Measurements from ENCODE around the gene POC1B. TPM values are rescaled to one million over a fixed set of nuclear protein-coding genes. Genes with fewer than 3 reads are reported as not detected.
A peak's percentile ranks its signal among the peaks of the same experiment; 100 is the strongest.

POC1B gene
- total RNA-seq, 3 donors from 2014 or later, result 20.3 to 24.5 (median 24.1) TPM

DNA sequence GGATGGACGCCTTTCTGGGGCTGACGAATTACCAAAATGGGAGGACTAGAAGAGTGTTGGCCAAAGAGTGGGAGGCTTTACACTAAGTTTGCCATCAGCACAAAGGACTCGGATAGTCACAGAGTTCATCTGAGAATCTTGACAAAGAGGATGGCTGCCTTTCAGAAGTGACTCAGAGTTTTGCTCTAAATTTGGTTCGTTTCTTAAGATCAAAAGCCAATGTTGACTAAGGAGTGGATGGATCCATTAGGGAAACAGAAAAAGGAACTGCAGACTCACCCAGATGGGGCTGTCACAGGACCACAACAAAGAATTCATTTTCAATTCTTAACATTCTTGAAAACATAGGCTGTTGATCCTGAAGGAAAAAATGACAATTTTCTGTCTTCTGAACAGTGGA is 92.2 kb downstream of the POC1B start:
- H3K9me3 ChIP-seq, result no peaks in the 10 kb centered on the region
- intact Hi-C loops (cut with DNase I, micrococcal nuclease), result no loop called here
- no peak for DNase-seq
- TF ChIP-seq, protein P1, sequence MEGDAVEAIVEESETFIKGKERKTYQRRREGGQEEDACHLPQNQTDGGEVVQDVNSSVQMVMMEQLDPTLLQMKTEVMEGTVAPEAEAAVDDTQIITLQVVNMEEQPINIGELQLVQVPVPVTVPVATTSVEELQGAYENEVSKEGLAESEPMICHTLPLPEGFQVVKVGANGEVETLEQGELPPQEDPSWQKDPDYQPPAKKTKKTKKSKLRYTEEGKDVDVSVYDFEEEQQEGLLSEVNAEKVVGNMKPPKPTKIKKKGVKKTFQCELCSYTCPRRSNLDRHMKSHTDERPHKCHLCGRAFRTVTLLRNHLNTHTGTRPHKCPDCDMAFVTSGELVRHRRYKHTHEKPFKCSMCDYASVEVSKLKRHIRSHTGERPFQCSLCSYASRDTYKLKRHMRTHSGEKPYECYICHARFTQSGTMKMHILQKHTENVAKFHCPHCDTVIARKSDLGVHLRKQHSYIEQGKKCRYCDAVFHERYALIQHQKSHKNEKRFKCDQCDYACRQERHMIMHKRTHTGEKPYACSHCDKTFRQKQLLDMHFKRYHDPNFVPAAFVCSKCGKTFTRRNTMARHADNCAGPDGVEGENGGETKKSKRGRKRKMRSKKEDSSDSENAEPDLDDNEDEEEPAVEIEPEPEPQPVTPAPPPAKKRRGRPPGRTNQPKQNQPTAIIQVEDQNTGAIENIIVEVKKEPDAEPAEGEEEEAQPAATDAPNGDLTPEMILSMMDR (IDR thresholded peaks at IDR 0.05), result no peak
- H3K4me1 ChIP-seq (ENCODE audit: low read depth), result no peaks in the 10 kb centered on the region
- no peak for ATAC-seq
- H3K36me3 ChIP-seq (ENCODE audit: low read depth), result no peaks in the 10 kb centered on the region
- H3K4me3 ChIP-seq, result no peak overlapping the region

DNA sequence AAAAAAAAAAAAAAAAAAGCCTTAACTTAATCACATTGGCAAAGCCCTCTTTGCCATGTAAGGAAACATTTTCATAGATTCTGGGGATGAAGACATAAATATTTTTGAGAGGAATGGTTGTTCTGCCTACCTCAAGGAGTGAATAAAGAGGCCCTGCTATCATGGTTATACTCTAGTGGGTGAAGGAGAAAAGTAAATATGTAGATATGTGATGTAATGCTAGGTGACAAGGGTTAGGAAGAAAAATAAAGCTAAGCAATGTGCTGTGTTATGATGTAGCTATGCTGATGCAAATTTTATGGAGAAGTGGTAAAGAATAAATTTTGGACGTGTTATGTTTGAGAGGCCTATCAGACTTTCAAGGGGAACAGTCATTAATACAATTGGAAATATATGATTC is 93.5 kb downstream of the POC1B start:
- Histone ChIP-seq H3K4me1 (ENCODE audit: low read depth) (no peaks in the 10 kb centered on the region), H3K9me3 (no peaks in the 10 kb centered on the region)
- TF ChIP-seq, protein P1 (IDR thresholded peaks at IDR 0.05), result no peak

DNA sequence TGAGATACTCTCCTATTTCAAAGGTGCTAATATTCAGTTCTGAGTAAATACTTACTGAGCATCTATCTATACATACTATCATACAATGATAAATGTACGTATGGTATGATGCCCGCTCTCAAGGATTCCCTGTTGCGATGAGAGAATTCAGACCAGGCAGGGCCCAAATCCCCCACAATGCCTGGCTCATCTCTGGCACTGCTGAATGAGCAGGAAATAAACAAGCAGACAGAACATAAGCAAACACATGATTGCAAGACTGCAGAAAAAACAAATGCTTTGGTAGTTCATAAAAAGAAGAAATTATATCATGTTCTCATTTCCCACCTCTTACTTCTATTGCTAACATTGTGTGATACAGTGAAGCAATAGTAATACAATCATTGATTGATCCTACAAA is 96.3 kb downstream of the POC1B start:
- TF ChIP-seq, protein P1 (IDR thresholded peaks at IDR 0.05), result no peak
- Histone ChIP-seq H3K36me3 (ENCODE audit: low read depth) (no peaks in the 10 kb centered on the region), H3K4me3 (no peak overlapping the region), H3K9me3 (no peaks in the 10 kb centered on the region), H3K4me1 (ENCODE audit: low read depth) (no peaks in the 10 kb centered on the region)
- intact Hi-C loops (cut with DNase I, micrococcal nuclease), result no loop called here
- DNase-seq (no peak), ATAC-seq (no peak)

More for the DNA sequence above, 93.5 kb downstream of the POC1B start:
- DNase-seq, result no peak
- no peaks in the 10 kb centered on the region for H3K36me3 ChIP-seq (ENCODE audit: low read depth)
- no peak overlapping the region for H3K4me3 ChIP-seq
- intact Hi-C loops (cut with DNase I, micrococcal nuclease), result no loop called here
- no peak for ATAC-seq

DNA sequence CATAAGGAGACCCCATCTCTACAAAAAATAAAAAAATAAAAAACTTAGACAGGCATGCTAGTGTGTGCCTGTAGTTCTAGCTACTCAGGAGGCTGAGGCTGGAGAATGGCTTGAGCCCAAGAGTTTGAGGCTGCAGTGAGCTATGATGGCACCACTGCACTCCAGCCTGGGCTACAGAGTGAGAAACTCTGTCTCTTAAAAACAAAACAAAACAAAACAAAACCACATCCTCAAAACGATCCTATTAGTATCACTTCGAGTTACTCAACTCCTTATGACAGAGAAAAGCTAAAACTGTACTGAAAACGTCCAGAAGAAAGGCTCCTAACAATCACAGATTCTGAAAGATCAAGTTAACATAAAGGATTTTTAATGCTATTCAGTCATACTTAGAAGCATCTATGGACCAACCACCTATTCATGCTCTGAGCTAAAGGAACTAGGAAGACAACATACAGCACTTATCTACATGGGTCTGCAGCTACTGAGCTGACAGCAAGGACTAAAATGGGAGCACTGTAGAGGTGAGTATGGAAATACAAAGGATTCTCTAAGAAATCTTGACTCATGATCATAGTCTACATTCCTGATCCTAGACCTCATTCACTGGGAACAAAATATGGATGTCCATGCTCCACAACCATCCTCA is 98.2 kb downstream of the POC1B start:
- ATAC-seq (peak; percentile 47), DNase-seq (no peak)
- Histone ChIP-seq H3K4me1 (ENCODE audit: low read depth) (no peaks in the 10 kb centered on the region), H3K9me3 (no peaks in the 10 kb centered on the region), H3K36me3 (ENCODE audit: low read depth) (no peaks in the 10 kb centered on the region), H3K4me3 (no peak overlapping the region)
- intact Hi-C loops (cut with DNase I, micrococcal nuclease), result no loop called here
- TF ChIP-seq, protein P1 (IDR thresholded peaks at IDR 0.05), result no peak

DNA sequence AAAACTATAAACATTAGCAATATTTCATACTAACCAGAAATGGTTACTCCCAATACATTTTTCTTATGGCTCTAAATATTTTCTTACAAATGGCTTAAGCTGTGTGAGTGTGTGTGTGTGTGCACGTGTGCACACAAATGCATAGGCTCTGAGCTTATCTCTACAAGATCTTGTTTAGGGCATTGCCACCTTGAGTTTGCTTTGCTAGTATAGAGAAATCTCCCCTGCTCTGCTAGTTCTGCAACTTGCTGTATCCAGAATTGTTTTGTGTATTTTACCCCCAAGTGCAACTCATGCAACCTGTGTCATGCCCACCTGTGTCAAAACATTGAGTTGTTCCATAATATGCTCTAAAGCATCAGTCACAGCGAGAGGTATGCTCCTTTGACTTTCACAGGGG is 101.0 kb downstream of the POC1B start:
- no peaks in the 10 kb centered on the region for H3K9me3 ChIP-seq
- intact Hi-C loops (cut with DNase I, micrococcal nuclease), result no loop called here
- DNase-seq (no peak), ATAC-seq (no peak)
- no peaks in the 10 kb centered on the region for H3K4me1 ChIP-seq (ENCODE audit: low read depth)
- H3K4me3 ChIP-seq, result no peak overlapping the region
- no peaks in the 10 kb centered on the region for H3K36me3 ChIP-seq (ENCODE audit: low read depth)
- TF ChIP-seq, protein P1 (IDR thresholded peaks at IDR 0.05), result no peak

DNA sequence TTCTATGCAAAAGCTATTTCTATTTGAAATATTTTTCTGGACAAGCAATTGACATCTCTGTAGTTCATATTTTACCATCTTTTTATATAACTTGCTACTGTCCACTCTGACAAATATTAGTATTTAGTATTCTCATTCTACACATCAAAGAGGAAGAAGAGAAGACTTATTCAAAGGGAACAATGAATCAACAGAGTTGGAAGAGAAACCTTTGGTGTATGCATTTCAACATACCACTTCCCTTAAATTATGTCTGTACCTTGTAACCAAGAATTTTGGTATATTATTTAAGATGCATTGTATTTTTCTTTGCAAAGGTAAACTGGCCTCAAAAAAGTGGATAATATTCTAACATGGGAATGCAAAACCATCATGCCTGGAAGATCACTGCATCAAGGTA is 101.5 kb downstream of the POC1B start:
- no peaks in the 10 kb centered on the region for H3K36me3 ChIP-seq (ENCODE audit: low read depth)
- H3K4me3 ChIP-seq, result no peak overlapping the region
- no peaks in the 10 kb centered on the region for H3K4me1 ChIP-seq (ENCODE audit: low read depth)
- ATAC-seq (no peak), DNase-seq (no peak)
- H3K9me3 ChIP-seq, result no peaks in the 10 kb centered on the region
- intact Hi-C loops (cut with DNase I, micrococcal nuclease), result no loop called here
- TF ChIP-seq, protein P1 (IDR thresholded peaks at IDR 0.05), result no peak

Data from mucosa of descending colon (tissue), 3 donors.